A549 (cell line): ENCODE results near the gene HS3ST5. TPM values are rescaled to one million over a fixed set of nuclear protein-coding genes. Genes with fewer than 3 reads are reported as not detected.
"Not testable (repeated sequence)": the region's sequence is repeated elsewhere in the genome, so short reads cannot be mapped to it uniquely, and the experiment has no call there.

Experiments
- ATAC-seq, 2 experiments: fragments of 200-7000 bp in 1 of 2; fragments of >200 bp in 1 of 2; cut with Nextera tagmentation in 1 of 2; cut with Tn5 transposase in 1 of 2; 3 replicates each; pipeline versions ENCODE4 v1.8.0 to v1.9.1; 2018 to 2020; ENCODE audit warnings: mild to moderate bottlenecking in 1 of 2, moderate library complexity in 1 of 2
- CTCF ChIA-PET: fragments of 300-600 bp; sonication (Branson Sonifier 250); formaldehyde crosslinking; extraction: SDS; loops from one replicate; lab custom pipeline; 2021; ENCODE audit warnings: antibody characterized with exemption, inconsistent platforms; lab: Yijun Ruan, JAX
- POLR2A ChIA-PET: fragments of 350-600 bp; formaldehyde crosslinking; extraction: SDS; loops from one replicate; lab custom pipeline; 2021; ENCODE audit warnings: antibody characterized with exemption, inconsistent platforms; lab: Yijun Ruan, JAX
- DNase-seq, 2 experiments: peaks; one replicate each; pipeline versions ENCODE4 v3.0.0 to v3.0.0-alpha.2; 2011 to 2016; ENCODE audit warnings: low read depth in 1 of 2, low spot score in 1 of 2
- FAIRE-seq: peaks from 2 replicates; lab custom pipeline; 2011; peaks lifted over from hg19 to GRCh38; lab: Jason Lieb, UNC
- H3K27ac ChIP-seq, 2 experiments: fragments of >200 bp; sonication (Bioruptor Twin); formaldehyde crosslinking; 3 replicates each; pipeline ENCODE4 v1.5.1; 2016 to 2017
- H3K4me1 ChIP-seq: fragments of >200 bp; sonication (Bioruptor Twin); formaldehyde crosslinking; 3 replicates; pipeline ENCODE4 v1.6.1; 2016
- H3K4me2 ChIP-seq: fragments of >200 bp; sonication (Bioruptor Twin); formaldehyde crosslinking; 3 replicates; pipeline ENCODE4 v1.6.1; 2016
- H3K4me3 ChIP-seq: fragments of >200 bp; sonication (Bioruptor Twin); formaldehyde crosslinking; 3 replicates; pipeline ENCODE4 v1.5.1; 2016
- H3K9me3 ChIP-seq: fragments of >200 bp; sonication (Bioruptor Twin); formaldehyde crosslinking; 3 replicates; pipeline ENCODE4 v1.6.1; 2016
- ATOH8 ChIP-seq: fragments of 250-450 bp; sonication (Bioruptor Pico); IDR thresholded peaks from 2 replicates; pipeline ENCODE4 v1.5.0; 2020; ENCODE audit warnings: low read depth, mild to moderate bottlenecking, moderate library complexity
- BCL3 ChIP-seq: fragments of >200 bp; sonication (Bioruptor Twin); formaldehyde crosslinking; IDR thresholded peaks from 3 replicates; pipeline ENCODE4 v1.6.1; 2016
- CBX2 ChIP-seq: fragments of 200-600 bp; sonication (generic); IDR thresholded peaks from 2 replicates; pipeline ENCODE4 v1.6.1; 2016; ENCODE audit warnings: low read depth, mild to moderate bottlenecking, borderline replicate concordance
- CBX8 ChIP-seq: fragments of 200-600 bp; sonication (generic); IDR thresholded peaks from 2 replicates; pipeline ENCODE4 v1.6.1; 2016
- CEBPB ChIP-seq, 2 experiments: fragments of >200 bp in 1 of 2; sonication (Bioruptor Twin) in 1 of 2; formaldehyde crosslinking in 1 of 2; IDR thresholded peaks; 2 replicates each; pipeline ENCODE4 v1.6.1; 2012 to 2016
- EHF ChIP-seq: fragments of 250-450 bp; sonication (Bioruptor Pico); IDR thresholded peaks from 2 replicates; pipeline ENCODE4 v1.5.0; 2020; ENCODE audit warnings: mild to moderate bottlenecking
- EP300 ChIP-seq, 2 experiments: fragments of >200 bp; sonication (Bioruptor Twin); formaldehyde crosslinking; IDR thresholded peaks; 2 replicates in 1 of 2; 3 replicates in 1 of 2; pipeline ENCODE4 v1.6.1; 2016 to 2017
- ESRRA ChIP-seq: fragments of 150-350 bp; IDR thresholded peaks from 2 replicates; pipeline ENCODE4 v1.6.1; 2014; ENCODE audit warnings: mild to moderate bottlenecking, low read length, borderline replicate concordance
- FOSB ChIP-seq: fragments of 250-450 bp; sonication (Bioruptor Pico); IDR thresholded peaks from 2 replicates; pipeline ENCODE4 v1.5.0; 2020; ENCODE audit warnings: mild to moderate bottlenecking, moderate library complexity
- FOSL2 ChIP-seq, 2 experiments: fragments of 450-650 bp in 1 of 2; fragments of >200 bp in 1 of 2; sonication (Bioruptor Twin) in 1 of 2; formaldehyde crosslinking; IDR thresholded peaks; 2 replicates each; pipeline versions ENCODE4 v1.5.0 to v1.6.1; 2016 to 2020; ENCODE audit warnings: mild to moderate bottlenecking in 1 of 2, moderate library complexity in 1 of 2
- HDAC2 ChIP-seq: fragments of 200-600 bp; sonication (generic); IDR thresholded peaks from 2 replicates; pipeline ENCODE4 v1.6.1; 2016
- HOXB13 ChIP-seq: fragments of 250-450 bp; sonication (Bioruptor Pico); IDR thresholded peaks from 2 replicates; pipeline ENCODE4 v1.5.0; 2020; ENCODE audit warnings: low read depth, mild to moderate bottlenecking, moderate library complexity
- KDM5A ChIP-seq: fragments of 200-600 bp; sonication (generic); IDR thresholded peaks from 2 replicates; pipeline ENCODE4 v1.6.1; 2016; ENCODE audit warnings: antibody characterized with exemption, mild to moderate bottlenecking
- MAX ChIP-seq: IDR thresholded peaks from 2 replicates; pipeline ENCODE4 v1.6.1; 2012
- MYC ChIP-seq: IDR thresholded peaks from 2 replicates; pipeline ENCODE4 v1.6.1; 2012; ENCODE audit warnings: mild to moderate bottlenecking, inconsistent platforms, low read length, improper control_type of control experiment, borderline replicate concordance
- NFE2L2 ChIP-seq: fragments of 150-350 bp; conservative IDR thresholded peaks from 2 replicates; pipeline ENCODE4 v1.6.1; 2014; ENCODE audit warnings: low read length
- NPAS2 ChIP-seq: fragments of 250-450 bp; sonication (Bioruptor Pico); IDR thresholded peaks from 2 replicates; pipeline ENCODE4 v1.8.0; 2022; ENCODE audit warnings: mild to moderate bottlenecking, moderate library complexity, borderline replicate concordance
- PHF8 ChIP-seq: fragments of 200-600 bp; sonication (generic); IDR thresholded peaks from 2 replicates; pipeline ENCODE4 v1.6.1; 2016; ENCODE audit warnings: low read depth, mild to moderate bottlenecking, antibody characterized with exemption, moderate library complexity, borderline replicate concordance
- POLR2AphosphoS2 ChIP-seq: conservative IDR thresholded peaks from 2 replicates; pipeline ENCODE4 v1.6.1; 2012; ENCODE audit warnings: low read length, improper control_type of control experiment, inconsistent platforms
- RAD21 ChIP-seq, 2 experiments: fragments of >200 bp in 1 of 2; sonication (Bioruptor Twin) in 1 of 2; formaldehyde crosslinking in 1 of 2; IDR thresholded peaks in 1 of 2; conservative IDR thresholded peaks in 1 of 2; 2 replicates in 1 of 2; 3 replicates in 1 of 2; pipeline ENCODE4 v1.6.1; 2012 to 2018; ENCODE audit warnings: inconsistent platforms in 1 of 2
- REST ChIP-seq: fragments of 200-600 bp; sonication (generic); IDR thresholded peaks from 2 replicates; pipeline ENCODE4 v1.6.1; 2016; ENCODE audit warnings: antibody characterized with exemption, mild to moderate bottlenecking, moderate library complexity
- RFX5 ChIP-seq: fragments of 450-650 bp; IDR thresholded peaks from 2 replicates; pipeline ENCODE4 v1.7.1; 2014; ENCODE audit warnings: antibody characterized with exemption, mild to moderate bottlenecking, moderate library complexity
- SMC3 ChIP-seq: fragments of >200 bp; sonication (Bioruptor Twin); formaldehyde crosslinking; IDR thresholded peaks from 3 replicates; pipeline ENCODE4 v1.6.1; 2018; ENCODE audit warnings: inconsistent platforms
- TFCP2L1 ChIP-seq: fragments of 250-450 bp; sonication (Bioruptor Pico); IDR thresholded peaks from 2 replicates; pipeline ENCODE4 v1.5.0; 2021; ENCODE audit warnings: mild to moderate bottlenecking
- TP53 ChIP-seq: fragments of 250-450 bp; sonication (Bioruptor Pico); IDR thresholded peaks from 2 replicates; pipeline ENCODE4 v1.5.0; 2021; ENCODE audit warnings: mild to moderate bottlenecking, moderate library complexity
- USF2 ChIP-seq: fragments of 450-650 bp; IDR thresholded peaks from 2 replicates; pipeline ENCODE4 v1.6.1; 2014; ENCODE audit warnings: antibody characterized with exemption
- WGBS: methylation state at CpG from one replicate; pipeline ENCODE4 v1.1.6; 2017; ENCODE audit errors: missing lambda C conversion rate; 5-methylcytosine and 5-hydroxymethylcytosine counted together
- polyA plus RNA-seq, 4 experiments: library from polyadenylated mRNA; depleted of rRNA in 3 of 4; stranded (reverse); fragments of >200 nt; fragmentation: RNase III in 1 of 4; extraction: RNeasy Plus Mini Kit Qiagen cat#74134 plus additional on column Dnase treatment in 1 of 4; gene quantifications; 2 replicates in 3 of 4; 3 replicates in 1 of 4; pipeline ENCODE4 v1.2.3, GENCODE V29; 2011 to 2017

HS3ST5 gene
- polyA plus RNA-seq, 2 of the 4 experiments (the other 2 are of a cell fraction): not detected

- POLR2A ChIA-PET: no interaction called here
- CTCF ChIA-PET: no interaction called here
- no peaks in the 10 kb centered on the region for H3K9me3 ChIP-seq
- TF ChIP-seq TP53 (no peak), EP300 (IDR thresholded peaks at IDR 0.05) (no peak), REST (no peak), CEBPB (IDR thresholded peaks at IDR 0.05) (no peak), EHF (CRISPR knock-in tag) (no peak), TFCP2L1 (CRISPR knock-in tag) (no peak), ATOH8 (CRISPR knock-in tag) (no peak), RFX5 (no peak), ESRRA (no peak), POLR2AphosphoS2 (no peak), MAX (no peak), BCL3 (no peak)
- no peak overlapping the region for H3K4me2 ChIP-seq
- ATAC-seq (no peak), DNase-seq (no peak), FAIRE-seq (no peak)
- no peak overlapping the region for H3K27ac ChIP-seq
- 8% methylated on average over 3 of the region's 3 CpGs for WGBS
- no peak overlapping the region for H3K4me3 ChIP-seq
- no peaks in the 10 kb centered on the region for H3K4me1 ChIP-seq
Measured at GRCh38 chr6:114319749-114320148, 23.1 kb downstream of the HS3ST5 start.

GRCh38 chr6:114315831-114316595, 26.8 kb downstream of the HS3ST5 start:
- DNase-seq: no peak
- POLR2A ChIA-PET: no interaction called here

GRCh38 chr6:114313816-114314215, 29.0 kb downstream of the HS3ST5 start:
- FAIRE-seq, ATAC-seq, H3K4me2 ChIP-seq, POLR2A ChIA-PET, H3K4me1 ChIP-seq, H3K9me3 ChIP-seq, H3K27ac ChIP-seq, DNase-seq, H3K4me3 ChIP-seq: not testable (repeated sequence)
- WGBS: 23% methylated on average over 6 of the region's 6 CpGs
- CTCF ChIA-PET: interaction anchor here (0.8 kb wide), 1 partner anchor 9 kb away, joined by 3 read pairs; no protein-coding TSS in a partner anchor

More at GRCh38 chr6:114315831-114316595, 26.8 kb downstream of the HS3ST5 start:
- 56% methylated on average over 5 of the region's 5 CpGs for WGBS
- Histone ChIP-seq H3K4me1 (no peaks in the 10 kb centered on the region), H3K27ac (no peak overlapping the region)
- no peak for TF ChIP-seq RAD21 (conservative IDR thresholded peaks at IDR 0.05 in 1 of 2, IDR thresholded peaks at IDR 0.05 in 1 of 2)
- no peak for TF ChIP-seq NPAS2 (CRISPR knock-in tag)
- TF ChIP-seq SMC3: no peak
- TF ChIP-seq CEBPB (IDR thresholded peaks at IDR 0.05): no peak
- no peak for TF ChIP-seq NFE2L2
- no peak for TF ChIP-seq KDM5A
- TF ChIP-seq FOSB (CRISPR knock-in tag): no peak
- TF ChIP-seq FOSL2 (IDR thresholded peaks at IDR 0.05): no peak
- TF ChIP-seq FOSL2 (CRISPR knock-in tag; IDR thresholded peaks at IDR 0.05): no peak
- no peak for TF ChIP-seq HDAC2
- no peak for TF ChIP-seq PHF8
- TF ChIP-seq BCL3: no peak
- TF ChIP-seq MAX: no peak
- TF ChIP-seq HOXB13 (CRISPR knock-in tag): no peak
- TF ChIP-seq EP300 (IDR thresholded peaks at IDR 0.05): no peak
- no peak for TF ChIP-seq CBX8
- TF ChIP-seq USF2: no peak
- TF ChIP-seq CBX2: no peak
- TF ChIP-seq MYC: no peak
- TF ChIP-seq RFX5: no peak
- TF ChIP-seq, all 56 proteins: peak for 0
- Histone ChIP-seq H3K4me3 (no peak overlapping the region), H3K4me2 (no peak overlapping the region), H3K9me3 (no peaks in the 10 kb centered on the region)
- ATAC-seq (no peak), FAIRE-seq (no peak)
- CTCF ChIA-PET: no interaction called here
